Heart left ventricle (tissue), 16 donors: ENCODE data around the gene TACC3. TPM values are rescaled to one million over a fixed set of nuclear protein-coding genes. Genes with fewer than 3 reads are reported as not detected.

Experiments
- ATAC-seq, 4 donors: fragments of 200-7000 bp; cut with Tn5 transposase; one replicate each; pipeline ENCODE4 v1.9.1; 2020 to 2022; ENCODE audit warnings: moderate library complexity in 4 of 4, mild to moderate bottlenecking in 3 of 4, moderate number of reproducible peaks in 1 of 4
- DNase-seq, 5 donors: peaks; one replicate each; pipeline ENCODE4 v3.0.0-alpha.2; 2020
- H3K27ac ChIP-seq, 12 donors: fragments of 200-600 bp; sonication (generic) in 4 of 12; one replicate each; pipeline versions ENCODE4 v1.5.0 to v1.8.0; 2016 to 2022; ENCODE audit warnings: mild to moderate bottlenecking in 2 of 12
- H3K27me3 ChIP-seq, 9 donors: fragments of 200-600 bp; sonication (generic) in 2 of 9; one replicate each; pipeline versions ENCODE4 v1.5.1 to v1.8.0; 2016 to 2022; ENCODE audit warnings: mild to moderate bottlenecking in 3 of 9
- H3K36me3 ChIP-seq, 9 donors: fragments of 200-600 bp; sonication (generic) in 2 of 9; one replicate each; pipeline versions ENCODE4 v1.5.0 to v1.8.0; 2018 to 2022; ENCODE audit warnings: mild to moderate bottlenecking in 2 of 9
- H3K4me1 ChIP-seq, 12 donors: fragments of 200-600 bp; sonication (generic) in 4 of 12; one replicate each; pipeline versions ENCODE4 v1.5.0 to v1.8.0; 2016 to 2022; ENCODE audit warnings: mild to moderate bottlenecking in 3 of 12
- H3K4me3 ChIP-seq, 12 donors: fragments of 200-600 bp; sonication (generic) in 4 of 12; one replicate each; pipeline versions ENCODE4 v1.5.0 to v1.8.0; 2017 to 2022; ENCODE audit warnings: mild to moderate bottlenecking in 9 of 12, moderate library complexity in 4 of 12
- H3K9me3 ChIP-seq, 12 donors: fragments of 200-600 bp; sonication (generic) in 4 of 12; one replicate each; pipeline versions ENCODE4 v1.5.0 to v1.8.0; 2016 to 2022; ENCODE audit warnings: mild to moderate bottlenecking in 1 of 12
- POLR2A ChIP-seq, 2 donors: fragments of 450-650 bp; IDR thresholded peaks; one replicate each; pipeline ENCODE4 v1.6.1; 2017; ENCODE audit warnings: antibody characterized with exemption in 2 of 2, mild to moderate bottlenecking in 2 of 2, moderate library complexity in 2 of 2
- WGBS, 4 donors: extraction: QIAGEN DNeasy Blood & Tissue Kit in 2 of 4; methylation state at CpG; one replicate each; pipeline versions ENCODE4 v1.1.5 to v1.1.7; 2013 to 2018; 5-methylcytosine and 5-hydroxymethylcytosine counted together
- intact Hi-C, 10 donors: fragments of 100-400 bp; cut with DNase I; formaldehyde crosslinking; loops; one replicate each; pipeline versions ENCODE4 v1.11.1 to v1.14.2; 2022
- polyA plus RNA-seq, 2 donors: library from polyadenylated mRNA; stranded (reverse); fragments of 200-250 nt; gene quantifications; one replicate each; pipeline ENCODE4 v1.2.3, GENCODE V29; 2013
- total RNA-seq, 9 donors: library from RNA; depleted of rRNA in 2 of 9; stranded (reverse); fragments of >200 nt in 2 of 9; fragmentation: NEBNext Ultra II Directional in 3 of 9; extraction: Animal tissue kit (Norgen Biotek cat#: 25700) in 3 of 9; gene quantifications; one replicate each; pipeline versions ENCODE4 v1.1.0 to v1.2.4, GENCODE V29; 2016 to 2023
- TF ChIP-seq, protein P1 (sequence below), 12 donors: fragments of 200-600 bp; sonication (generic) in 4 of 12; IDR thresholded peaks; one replicate each; pipeline versions ENCODE4 v1.5.0 to v1.8.0; 2018 to 2022; ENCODE audit warnings: antibody characterized with exemption in 12 of 12, mild to moderate bottlenecking in 5 of 12
- donor health status: ischemic (EF 13 %, LVEDD 7.1; RV severe dilation, severe dysfunction).
- donor health status: healthy with polysubstance abuse.
- donor health status: DM: no; HTN: yes; CAD: no.
- donor health status: DM: no; HTN: no; CAD: no.
- donor health status: ischemic (EF 25% LVEDD 6.9; RV normal size, moderate dysfunction).
- donor health status: ischemic (EF 25% LVEDD 5.7; RV mildly dilated, moderate dysfunction).
- donor health status: healthy.
- donor health status: DM: yes; HTN: yes; CAD: no.
- donor health status: ischemic (EF 35%, LVEDD 5.7; RV mildly dilated, moderate dysfunction).
- donor health status: nonischemic (EF 11% LVEDD 7.7; RV severe dilation, severe dysfunction).
- donor health status: DM: yes; HTN: yes; CAD: no.
- donor health status: PGD.
- donor health status: ischemic (EF 29% LVEDD 5.4; RV normal size, mild dysfunction).
- donor health status: nonischemic (EF 23%, LVEDD 6.1; RV moderate dilation, normal function).

The TACC3 gene
- total and polyA plus RNA-seq, 11 donors: 2.9 to 19.1 (median 6.1) TPM

DNA sequence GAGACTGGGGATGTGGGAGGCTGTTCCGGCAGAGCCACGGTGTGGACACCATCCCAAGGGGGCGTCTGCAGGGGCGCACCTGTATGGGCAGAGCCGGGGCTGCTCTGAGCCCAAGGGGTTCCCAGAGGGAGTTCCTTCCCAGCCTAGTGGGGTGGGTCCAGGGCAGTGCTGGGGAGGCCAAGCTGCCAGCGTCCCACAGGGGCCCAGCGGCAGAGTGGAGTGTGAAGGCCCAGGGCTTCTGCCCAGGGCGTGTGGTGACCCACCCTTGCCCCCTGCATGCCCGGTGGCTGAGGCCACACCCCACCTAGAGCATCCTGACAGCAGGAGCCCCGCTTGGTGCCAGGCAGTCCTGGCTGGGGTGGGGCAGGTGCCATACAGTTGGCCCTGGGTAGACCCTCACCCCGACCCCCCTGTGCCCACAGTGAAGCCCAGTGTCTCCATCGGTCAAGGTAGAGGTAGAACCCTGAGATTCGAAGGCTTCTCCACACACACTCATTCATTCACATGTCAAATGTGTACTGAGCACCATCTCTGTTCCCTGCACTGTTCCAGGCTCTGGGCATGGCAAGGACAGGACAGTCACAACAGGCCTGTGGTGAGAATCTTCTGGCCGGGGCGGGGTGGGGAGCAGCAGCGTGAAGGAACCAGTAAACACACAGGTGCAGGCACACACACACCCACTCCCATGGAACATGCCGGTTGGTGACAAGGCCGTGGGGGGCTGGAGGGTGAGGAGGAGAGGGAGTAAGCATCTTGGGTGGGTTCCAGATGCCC lies 29.2 kb downstream of the TACC3 start:
- Histone ChIP-seq H3K4me1 (peaks cover 0 to 22% (median 9%) of the 10 kb centered on the region in 12 donors), H3K9me3 (no peaks in the 10 kb centered on the region), H3K4me3 (no peak overlapping the region), H3K27me3 (peaks cover 0 to 7% (median 0%) of the 10 kb centered on the region in 9 donors), H3K36me3 (no peaks in the 10 kb centered on the region), H3K27ac (no peak overlapping the region)
- no peak for TF ChIP-seq POLR2A (IDR thresholded peaks at IDR 0.05)
- TF ChIP-seq, protein P1, sequence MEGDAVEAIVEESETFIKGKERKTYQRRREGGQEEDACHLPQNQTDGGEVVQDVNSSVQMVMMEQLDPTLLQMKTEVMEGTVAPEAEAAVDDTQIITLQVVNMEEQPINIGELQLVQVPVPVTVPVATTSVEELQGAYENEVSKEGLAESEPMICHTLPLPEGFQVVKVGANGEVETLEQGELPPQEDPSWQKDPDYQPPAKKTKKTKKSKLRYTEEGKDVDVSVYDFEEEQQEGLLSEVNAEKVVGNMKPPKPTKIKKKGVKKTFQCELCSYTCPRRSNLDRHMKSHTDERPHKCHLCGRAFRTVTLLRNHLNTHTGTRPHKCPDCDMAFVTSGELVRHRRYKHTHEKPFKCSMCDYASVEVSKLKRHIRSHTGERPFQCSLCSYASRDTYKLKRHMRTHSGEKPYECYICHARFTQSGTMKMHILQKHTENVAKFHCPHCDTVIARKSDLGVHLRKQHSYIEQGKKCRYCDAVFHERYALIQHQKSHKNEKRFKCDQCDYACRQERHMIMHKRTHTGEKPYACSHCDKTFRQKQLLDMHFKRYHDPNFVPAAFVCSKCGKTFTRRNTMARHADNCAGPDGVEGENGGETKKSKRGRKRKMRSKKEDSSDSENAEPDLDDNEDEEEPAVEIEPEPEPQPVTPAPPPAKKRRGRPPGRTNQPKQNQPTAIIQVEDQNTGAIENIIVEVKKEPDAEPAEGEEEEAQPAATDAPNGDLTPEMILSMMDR (IDR thresholded peaks at IDR 0.05): no peak
- no peak for DNase-seq
- intact Hi-C loops: no loop called here
- ATAC-seq: no peak
- WGBS, 4 donors: 80 to 94% (median 89%) methylated on average over 10 to 18 of the region's 18 CpGs

DNA sequence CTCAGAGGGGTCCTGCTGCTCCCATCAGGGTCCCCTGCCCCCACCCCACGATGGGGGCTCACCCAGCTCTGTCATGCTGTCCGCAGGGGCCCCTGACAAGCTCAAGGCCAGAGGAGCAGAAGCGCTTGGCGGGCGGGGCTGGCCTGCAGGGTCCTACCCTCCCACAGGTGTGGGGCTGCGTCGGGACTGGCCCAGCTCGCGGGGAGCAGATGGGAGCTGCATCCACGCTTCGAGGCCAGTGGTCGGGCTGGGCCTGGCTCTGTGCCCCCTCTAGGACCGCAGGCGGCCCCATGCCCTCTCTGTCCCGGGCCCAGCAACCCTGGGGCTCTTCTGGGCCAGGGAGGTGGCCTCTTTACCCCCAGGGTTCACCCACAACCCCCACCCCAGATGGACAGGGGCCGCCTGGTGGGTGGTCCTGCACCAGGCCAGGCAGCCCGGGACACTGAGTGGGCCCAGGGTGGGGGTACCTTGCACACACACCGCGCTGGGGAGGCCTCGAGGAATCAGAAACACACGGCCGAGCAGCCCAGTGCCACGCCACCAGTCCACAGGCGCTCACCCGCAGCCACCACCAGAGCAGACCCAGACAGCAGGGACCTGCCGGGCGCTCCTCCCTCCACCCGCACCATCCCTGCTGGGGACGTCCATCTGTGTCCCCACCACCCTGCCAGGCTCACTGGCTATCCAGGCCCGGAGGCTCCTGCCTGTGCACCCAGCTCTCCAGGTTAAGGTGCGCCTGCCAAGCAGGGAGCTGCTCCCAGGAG lies 30.0 kb downstream of the TACC3 start:
- H3K27me3 ChIP-seq: peaks cover 0 to 7% (median 0%) of the 10 kb centered on the region in 9 donors
- H3K9me3 ChIP-seq: no peaks in the 10 kb centered on the region
- intact Hi-C loops: no loop called here
- WGBS, 4 donors: 92 to 96% (median 94%) methylated on average over 12 to 31 of the region's 31 CpGs
- peaks cover 0 to 22% (median 9%) of the 10 kb centered on the region in 12 donors for H3K4me1 ChIP-seq
- DNase-seq (no peak), ATAC-seq (no peak)
- H3K36me3 ChIP-seq: no peaks in the 10 kb centered on the region
- no peak overlapping the region for H3K27ac ChIP-seq
- H3K4me3 ChIP-seq: no peak overlapping the region
- TF ChIP-seq POLR2A (IDR thresholded peaks at IDR 0.05): no peak
- TF ChIP-seq, protein P1 (IDR thresholded peaks at IDR 0.05): no peak

DNA sequence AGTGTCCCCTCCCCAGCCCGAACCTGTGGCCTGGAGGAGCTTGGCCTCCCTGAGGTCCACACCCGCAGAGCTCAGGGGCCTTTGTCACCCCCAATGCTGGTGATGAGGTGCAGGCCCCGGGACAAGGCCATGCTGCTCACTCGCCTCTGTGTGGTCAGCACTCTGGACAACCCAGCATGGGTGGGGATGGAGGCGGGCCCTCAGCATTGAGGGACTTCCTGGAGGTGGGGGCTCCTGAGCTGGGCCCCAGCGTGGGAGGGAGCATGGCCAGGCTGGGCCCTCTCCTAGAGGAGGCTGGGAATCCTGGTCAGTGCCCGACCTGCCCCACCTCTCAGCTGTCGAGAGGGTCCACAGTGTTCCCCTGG lies 30.6 kb downstream of the TACC3 start:
- intact Hi-C loops: no loop called here

More for the DNA sequence above, 30.6 kb downstream of the TACC3 start:
- TF ChIP-seq, protein P1 (IDR thresholded peaks at IDR 0.05): no peak
- TF ChIP-seq POLR2A (IDR thresholded peaks at IDR 0.05): no peak
- H3K4me3 ChIP-seq: no peak overlapping the region
- ATAC-seq: peak in 1 of 4 donors; percentile 8
- WGBS, 4 donors: 65 to 84% (median 76%) methylated on average over 3 to 8 of the region's 8 CpGs
- H3K27me3 ChIP-seq: peaks cover 0 to 7% (median 0%) of the 10 kb centered on the region in 9 donors
- no peaks in the 10 kb centered on the region for H3K9me3 ChIP-seq
- no peak overlapping the region for H3K27ac ChIP-seq
- peaks cover 0 to 22% (median 9%) of the 10 kb centered on the region in 12 donors for H3K4me1 ChIP-seq
- no peaks in the 10 kb centered on the region for H3K36me3 ChIP-seq
- no peak for DNase-seq
